T-helper 1 cell (primary cell): ENCODE data around the gene MBNL1.
"Not testable (repeated sequence)": the region's sequence is repeated elsewhere in the genome, so short reads cannot be mapped to it uniquely, and the experiment has no call there.

Experiments
- DNase-seq, 5 donors: peaks; one replicate each; pipeline ENCODE4 v3.0.0-alpha.2; 2012 to 2020

MBNL1 gene

GRCh38 chr3:152416808-152417580 lies 148.3 kb downstream of the MBNL1 start:
- no peak for DNase-seq

- peak in 1 of 5 donors; percentile 50 for DNase-seq
Observed at GRCh38 chr3:152419748-152420147, 151.0 kb downstream of the MBNL1 start.

GRCh38 chr3:152421162-152421561 lies 152.4 kb downstream of the MBNL1 start:
- DNase-seq: no peak

GRCh38 chr3:152426393-152426792 lies 157.7 kb downstream of the MBNL1 start:
- DNase-seq: no peak

GRCh38 chr3:152428577-152428976 lies 159.8 kb downstream of the MBNL1 start:
- DNase-seq: no peak

GRCh38 chr3:152430223-152431002 lies 161.7 kb downstream of the MBNL1 start:
- DNase-seq: no peak

GRCh38 chr3:152434142-152434541 lies 165.4 kb downstream of the MBNL1 start:
- DNase-seq: no peak

- not testable (repeated sequence) for DNase-seq
Observed at GRCh38 chr3:152435210-152435609, 166.5 kb downstream of the MBNL1 start.

- no peak for DNase-seq
Observed at GRCh38 chr3:152436707-152437590, 168.2 kb downstream of the MBNL1 start.

- no peak for DNase-seq
Observed at GRCh38 chr3:152438181-152438580, 169.5 kb downstream of the MBNL1 start.

GRCh38 chr3:152438706-152439105 lies 170.0 kb downstream of the MBNL1 start:
- no peak for DNase-seq

GRCh38 chr3:152440243-152440642 lies 171.5 kb downstream of the MBNL1 start:
- not testable (repeated sequence) for DNase-seq

GRCh38 chr3:152443212-152444023 lies 174.7 kb downstream of the MBNL1 start:
- no peak for DNase-seq

GRCh38 chr3:152444029-152444641 lies 175.4 kb downstream of the MBNL1 start:
- peak in 1 of 5 donors; percentile 24 for DNase-seq

- DNase-seq: no peak
Observed at GRCh38 chr3:152445212-152445611, 176.5 kb downstream of the MBNL1 start.

- no peak for DNase-seq
Observed at GRCh38 chr3:152446495-152446894, 177.8 kb downstream of the MBNL1 start.

GRCh38 chr3:152447511-152447910 lies 178.8 kb downstream of the MBNL1 start:
- DNase-seq: no peak

- DNase-seq: no peak
Observed at GRCh38 chr3:152448091-152448490, 179.4 kb downstream of the MBNL1 start.

GRCh38 chr3:152452318-152452717 lies 183.6 kb downstream of the MBNL1 start:
- DNase-seq: no peak

- no peak for DNase-seq
Observed at GRCh38 chr3:152454076-152454875, 185.5 kb downstream of the MBNL1 start.

GRCh38 chr3:152455989-152456388 lies 187.3 kb downstream of the MBNL1 start:
- DNase-seq: no peak
